A204.1 (cell line): ENCODE results near the gene KCNJ18.
"Not testable (repeated sequence)": the region's sequence is repeated elsewhere in the genome, so short reads cannot be mapped to it uniquely, and the experiment has no call there.

Source experiments
- FAIRE-seq: peaks from 2 replicates; lab custom pipeline; 2012; peaks lifted over from hg19 to GRCh38; lab: Jason Lieb, UNC

The KCNJ18 gene

GRCh38 chr17:21685061-21685795 is 7.1 kb upstream of the KCNJ18 start:
- not testable (repeated sequence) for FAIRE-seq

GRCh38 chr17:21686165-21687015 is 5.9 kb upstream of the KCNJ18 start:
- no peak for FAIRE-seq

GRCh38 chr17:21687136-21687953 is 5.0 kb upstream of the KCNJ18 start:
- FAIRE-seq, result no peak

GRCh38 chr17:21688293-21688949 is 3.9 kb upstream of the KCNJ18 start:
- no peak for FAIRE-seq

GRCh38 chr17:21689604-21690003 is 2.7 kb upstream of the KCNJ18 start:
- FAIRE-seq, result no peak

- not testable (repeated sequence) for FAIRE-seq
Observed at GRCh38 chr17:21690811-21691210, 1.5 kb upstream of the KCNJ18 start.

- FAIRE-seq, result not testable (repeated sequence)
Observed at GRCh38 chr17:21691481-21691880, 842 bp upstream of the KCNJ18 start.

GRCh38 chr17:21692704-21693065 is 362 bp downstream of the KCNJ18 start:
- FAIRE-seq, result not testable (repeated sequence)

GRCh38 chr17:21693391-21693796 is 1.1 kb downstream of the KCNJ18 start:
- FAIRE-seq, result not testable (repeated sequence)

- not testable (repeated sequence) for FAIRE-seq
Observed at GRCh38 chr17:21693937-21694336, 1.6 kb downstream of the KCNJ18 start.

GRCh38 chr17:21696227-21696626 is 3.9 kb downstream of the KCNJ18 start:
- not testable (repeated sequence) for FAIRE-seq

GRCh38 chr17:21696842-21697507 is 4.7 kb downstream of the KCNJ18 start:
- FAIRE-seq, result not testable (repeated sequence)

- not testable (repeated sequence) for FAIRE-seq
Observed at GRCh38 chr17:21697508-21697860, 5.2 kb downstream of the KCNJ18 start.

- not testable (repeated sequence) for FAIRE-seq
Observed at GRCh38 chr17:21698437-21699075, 6.2 kb downstream of the KCNJ18 start.

GRCh38 chr17:21699124-21699523 is 6.8 kb downstream of the KCNJ18 start:
- FAIRE-seq, result not testable (repeated sequence)

GRCh38 chr17:21699573-21700236 is 7.4 kb downstream of the KCNJ18 start:
- not testable (repeated sequence) for FAIRE-seq

- FAIRE-seq, result not testable (repeated sequence)
Observed at GRCh38 chr17:21701090-21701489, 8.8 kb downstream of the KCNJ18 start.

GRCh38 chr17:21702029-21702428 is 9.7 kb downstream of the KCNJ18 start:
- not testable (repeated sequence) for FAIRE-seq

GRCh38 chr17:21702521-21702920 is 10.2 kb downstream of the KCNJ18 start:
- FAIRE-seq, result not testable (repeated sequence)

GRCh38 chr17:21702940-21703640 is 10.8 kb downstream of the KCNJ18 start:
- FAIRE-seq, result not testable (repeated sequence)
